OCI-LY7 (cell line): ENCODE data around the gene ST14.

ENCODE experiments used
- CTCF ChIP-seq: fragments of 200-600 bp; sonication (generic); conservative IDR thresholded peaks from 2 replicates; pipeline ENCODE4 v1.5.1; 2014; ENCODE audit warnings: mild to moderate bottlenecking, antibody characterized with exemption, low read length, moderate library complexity, mixed read lengths
- EZH2phosphoT487 ChIP-seq: fragments of 200-600 bp; sonication (generic); IDR thresholded peaks from 2 replicates; pipeline ENCODE4 v1.6.1; 2018; ENCODE audit warnings: low read depth, borderline replicate concordance, mild to moderate bottlenecking, mixed run types, antibody characterized with exemption, low read length, moderate library complexity, mixed read lengths

GRCh38 chr11:130121445-130121978, 38.1 kb upstream of the ST14 start:
- TF ChIP-seq CTCF, result no peak
- no peak for TF ChIP-seq EZH2phosphoT487
